GM23338 (cell line): ENCODE measurements around the gene CHD1. TPM values are rescaled to one million over a fixed set of nuclear protein-coding genes. Genes with fewer than 3 reads are reported as not detected.

ENCODE experiments used
- ATAC-seq: fragments of 200-7000 bp; cut with Tn5 transposase; 3 replicates; pipeline ENCODE4 v1.9.1; 2020
- DNase-seq: peaks from one replicate; pipeline ENCODE4 v3.0.0-alpha.2; 2015; ENCODE audit warnings: low spot score
- H2AFZ ChIP-seq: fragments of 200-600 bp; sonication (generic); 2 replicates; pipeline ENCODE4 v1.8.0; 2016; ENCODE audit warnings: antibody characterized with exemption, mild to moderate bottlenecking, moderate library complexity
- H3F3A ChIP-seq: fragments of 200-600 bp; sonication (generic); replicated peaks from 2 replicates; pipeline ENCODE4 v1.8.0; 2017; ENCODE audit warnings: antibody characterized with exemption, mixed run types, low read depth
- H3K27ac ChIP-seq: fragments of 200-600 bp; sonication (generic); 2 replicates; pipeline ENCODE4 v1.6.1; 2016; ENCODE audit warnings: low read depth
- H3K27me3 ChIP-seq: fragments of 200-600 bp; sonication (generic); 2 replicates; pipeline ENCODE4 v1.8.0; 2016; ENCODE audit warnings: mild to moderate bottlenecking, mixed run types, moderate library complexity; ENCODE audit not compliant: insufficient read depth
- H3K36me3 ChIP-seq: fragments of 200-600 bp; sonication (generic); 2 replicates; pipeline ENCODE4 v1.8.0; 2016; ENCODE audit warnings: mild to moderate bottlenecking; ENCODE audit not compliant: insufficient read depth
- H3K4me1 ChIP-seq: fragments of 200-600 bp; sonication (generic); 2 replicates; pipeline ENCODE4 v1.8.0; 2016; ENCODE audit warnings: mild to moderate bottlenecking, moderate library complexity; ENCODE audit not compliant: insufficient read depth
- H3K4me2 ChIP-seq: fragments of 200-600 bp; sonication (generic); 2 replicates; pipeline ENCODE4 v1.7.1; 2017; ENCODE audit warnings: mixed run types
- H3K4me3 ChIP-seq: fragments of 200-600 bp; sonication (generic); 2 replicates; pipeline ENCODE4 v1.6.1; 2016; ENCODE audit warnings: mixed run types
- H3K79me2 ChIP-seq: fragments of 200-600 bp; sonication (generic); replicated peaks from 2 replicates; pipeline ENCODE4 v1.8.0; 2017; ENCODE audit warnings: mild to moderate bottlenecking; ENCODE audit not compliant: insufficient read depth
- H3K9me2 ChIP-seq: fragments of 200-600 bp; sonication (generic); 2 replicates; pipeline ENCODE4 v1.8.0; 2017; ENCODE audit not compliant: insufficient read depth
- H4K20me1 ChIP-seq: fragments of 200-600 bp; sonication (generic); replicated peaks from 2 replicates; pipeline ENCODE4 v1.8.0; 2017; ENCODE audit warnings: mild to moderate bottlenecking; ENCODE audit not compliant: insufficient read depth
- H3K27ac Mint-ChIP-seq: 2 replicates; pipeline ENCODE4 v1.8.0; 2020; ENCODE audit warnings: inconsistent platforms, mild to moderate bottlenecking, moderate library complexity, mixed read lengths
- H3K27me3 Mint-ChIP-seq: 3 replicates; pipeline ENCODE4 v1.8.0; 2022; ENCODE audit warnings: low read depth, mild to moderate bottlenecking, moderate library complexity, mixed read lengths, inconsistent platforms; ENCODE audit not compliant: insufficient read depth, poor library complexity
- H3K36me3 Mint-ChIP-seq: 3 replicates; pipeline ENCODE4 v1.8.0; 2021; ENCODE audit warnings: low read depth, mild to moderate bottlenecking, inconsistent platforms, moderate library complexity, mixed read lengths
- H3K4me1 Mint-ChIP-seq: 3 replicates; pipeline ENCODE4 v1.8.0; 2020; ENCODE audit warnings: mild to moderate bottlenecking, inconsistent platforms, mixed read lengths
- H3K4me3 Mint-ChIP-seq: 3 replicates; pipeline ENCODE4 v1.8.0; 2021; ENCODE audit warnings: moderate library complexity, mild to moderate bottlenecking, inconsistent platforms, mixed read lengths
- H3K9me3 Mint-ChIP-seq: 3 replicates; pipeline ENCODE4 v1.8.0; 2020; ENCODE audit warnings: moderate library complexity, mild to moderate bottlenecking, inconsistent platforms, mixed read lengths
- CREB1 ChIP-seq: fragments of 250-450 bp; sonication (Bioruptor Pico); IDR thresholded peaks from 2 replicates; pipeline ENCODE4 v1.5.0; 2020; ENCODE audit warnings: low read depth, mild to moderate bottlenecking, moderate library complexity
- EZH2phosphoT487 ChIP-seq: fragments of 200-600 bp; sonication (generic); IDR thresholded peaks from one replicate; pipeline ENCODE4 v1.8.1; 2018; ENCODE audit warnings: antibody characterized with exemption; ENCODE audit not compliant: unreplicated experiment
- JUNB ChIP-seq: IDR thresholded peaks from one replicate; pipeline ENCODE4 v1.6.1; 2016; ENCODE audit warnings: antibody characterized with exemption; ENCODE audit not compliant: unreplicated experiment
- NANOG ChIP-seq: IDR thresholded peaks from 2 replicates; pipeline ENCODE4 v1.6.1; 2016; ENCODE audit warnings: antibody characterized with exemption, borderline replicate concordance
- STAT1 ChIP-seq: IDR thresholded peaks from one replicate; pipeline ENCODE4 v1.6.1; 2016; ENCODE audit warnings: antibody characterized with exemption; ENCODE audit not compliant: unreplicated experiment
- ZNF114 ChIP-seq: fragments of 250-450 bp; sonication (Bioruptor Pico); IDR thresholded peaks from 2 replicates; pipeline ENCODE4 v1.5.0; 2020; ENCODE audit warnings: mild to moderate bottlenecking, moderate library complexity
- ZNF331 ChIP-seq: fragments of 250-450 bp; sonication (Bioruptor Pico); IDR thresholded peaks from 2 replicates; pipeline ENCODE4 v1.5.0; 2020; ENCODE audit warnings: low read depth, mild to moderate bottlenecking, moderate library complexity
- polyA plus RNA-seq: library from polyadenylated mRNA; unstranded; fragments of >200 nt; fragmentation: Nextera tagmentation; extraction: Ambion mirVana; gene quantifications from 2 replicates; pipeline ENCODE4 v1.2.1, GENCODE V29; 2016
- total RNA-seq: library from RNA; depleted of rRNA; stranded (reverse); fragments of >200 nt; shearing (Covaris generic); gene quantifications from 2 replicates; pipeline ENCODE4 v1.2.3, GENCODE V29; 2014
- TF ChIP-seq, protein P1 (sequence below): IDR thresholded peaks from 2 replicates; pipeline ENCODE4 v1.6.1; 2016; ENCODE audit warnings: antibody characterized with exemption
- TF ChIP-seq, protein P2 (sequence below), 2 experiments: fragments of 200-600 bp in 1 of 2; sonication (generic) in 1 of 2; conservative IDR thresholded peaks; 2 replicates each; pipeline versions ENCODE4 v1.5.1 to v1.6.1; 2016 to 2017; ENCODE audit warnings: antibody characterized with exemption in 2 of 2, low read depth in 2 of 2, mild to moderate bottlenecking in 2 of 2, moderate library complexity in 1 of 2
- TF ChIP-seq, protein P3 (sequence below): fragments of 250-450 bp; sonication (Bioruptor Pico); IDR thresholded peaks from 2 replicates; pipeline ENCODE4 v1.5.0; 2020; ENCODE audit warnings: mild to moderate bottlenecking, moderate library complexity

The CHD1 gene
- total and polyA plus RNA-seq, 2 experiments from 2014 or later = 36.4 to 75.6 TPM

DNA sequence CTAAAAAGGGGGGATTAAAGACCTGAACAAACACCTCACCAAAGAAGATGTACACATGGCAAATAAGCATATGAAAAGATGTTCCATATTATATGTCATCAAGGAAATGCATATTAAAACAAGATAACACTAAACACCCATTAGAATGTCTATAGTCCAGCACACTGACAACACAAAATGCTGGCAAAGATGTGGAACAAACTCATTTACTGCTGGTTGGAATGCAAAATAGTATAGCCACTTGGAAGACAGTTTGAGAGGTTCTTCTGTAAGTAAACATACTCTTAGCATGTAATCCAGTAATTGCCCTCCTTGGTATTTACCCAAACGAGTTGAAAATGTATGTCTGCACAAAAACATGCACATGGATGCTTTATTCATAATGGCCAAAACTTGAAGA lies 81.8 kb downstream of the CHD1 start:
- H3K4me2 ChIP-seq = no peak overlapping the region
- Mint-ChIP-seq H3K27ac (no peak overlapping the region; the same call in 1 of the 2 replicates), H3K4me1 (no peaks in the 10 kb centered on the region), H3K27me3 (peaks cover 4% of the 10 kb centered on the region), H3K9me3 (peaks cover 44% of the 10 kb centered on the region), H3K36me3 (peaks cover 36% of the 10 kb centered on the region), H3K4me3 (no peak overlapping the region)
- H2AFZ ChIP-seq = no peak overlapping the region
- DNase-seq (no peak), ATAC-seq (no peak)
- no peaks in the 10 kb centered on the region for H3K79me2 ChIP-seq
- H3K9me2 ChIP-seq = no peaks in the 10 kb centered on the region
- H3K27ac ChIP-seq = no peak overlapping the region
- TF ChIP-seq, protein P1, sequence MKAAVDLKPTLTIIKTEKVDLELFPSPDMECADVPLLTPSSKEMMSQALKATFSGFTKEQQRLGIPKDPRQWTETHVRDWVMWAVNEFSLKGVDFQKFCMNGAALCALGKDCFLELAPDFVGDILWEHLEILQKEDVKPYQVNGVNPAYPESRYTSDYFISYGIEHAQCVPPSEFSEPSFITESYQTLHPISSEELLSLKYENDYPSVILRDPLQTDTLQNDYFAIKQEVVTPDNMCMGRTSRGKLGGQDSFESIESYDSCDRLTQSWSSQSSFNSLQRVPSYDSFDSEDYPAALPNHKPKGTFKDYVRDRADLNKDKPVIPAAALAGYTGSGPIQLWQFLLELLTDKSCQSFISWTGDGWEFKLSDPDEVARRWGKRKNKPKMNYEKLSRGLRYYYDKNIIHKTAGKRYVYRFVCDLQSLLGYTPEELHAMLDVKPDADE = no peak
- TF ChIP-seq NANOG (no peak), EZH2phosphoT487 (no peak), ZNF331 (CRISPR knock-in tag) (no peak)
- H3K4me3 ChIP-seq = no peak overlapping the region
- peaks cover 27% of the 10 kb centered on the region for H3K36me3 ChIP-seq
- no peaks in the 10 kb centered on the region for H4K20me1 ChIP-seq
- H3F3A ChIP-seq = no peaks in the 10 kb centered on the region; the same call in 1 of the 2 replicates
- H3K27me3 ChIP-seq = no peaks in the 10 kb centered on the region
- no peaks in the 10 kb centered on the region for H3K4me1 ChIP-seq

DNA sequence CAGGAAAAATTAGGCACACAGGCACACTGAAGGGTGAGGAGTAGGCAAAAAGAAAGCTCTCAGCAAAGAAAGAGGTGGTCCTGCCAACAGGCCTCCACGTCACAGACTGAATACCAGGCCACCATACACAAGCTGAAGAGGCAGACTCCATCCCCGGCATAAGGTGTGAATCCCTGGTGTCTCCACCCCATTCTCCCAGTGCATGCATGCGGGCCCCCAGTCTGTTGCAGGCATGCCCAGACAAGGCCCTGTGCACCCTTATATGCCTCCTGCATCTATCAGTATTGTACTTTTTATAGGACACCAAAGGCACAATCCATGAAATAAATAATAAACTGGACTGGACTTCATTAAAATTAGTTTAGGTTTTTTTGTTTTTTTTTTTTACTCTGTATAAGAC lies 82.3 kb downstream of the CHD1 start:
- Histone ChIP-seq H3K4me3 (no peak overlapping the region), H3F3A (no peaks in the 10 kb centered on the region; the same call in 1 of the 2 replicates), H2AFZ (no peak overlapping the region), H3K4me2 (no peak overlapping the region), H3K4me1 (no peaks in the 10 kb centered on the region), H3K36me3 (peaks cover 27% of the 10 kb centered on the region), H4K20me1 (no peaks in the 10 kb centered on the region), H3K27me3 (no peaks in the 10 kb centered on the region), H3K9me2 (no peaks in the 10 kb centered on the region), H3K27ac (no peak overlapping the region), H3K79me2 (no peaks in the 10 kb centered on the region)
- Mint-ChIP-seq H3K4me1 (no peaks in the 10 kb centered on the region), H3K36me3 (peaks cover 36% of the 10 kb centered on the region), H3K27ac (no peak overlapping the region; the same call in 1 of the 2 replicates), H3K4me3 (no peak overlapping the region), H3K27me3 (peaks cover 4% of the 10 kb centered on the region), H3K9me3 (peaks cover 47% of the 10 kb centered on the region)
- no peak for ATAC-seq
- no peak for DNase-seq
- TF ChIP-seq EZH2phosphoT487 (no peak), JUNB (no peak), ZNF114 (CRISPR knock-in tag) (no peak), STAT1 (no peak), CREB1 (no peak), ZNF331 (CRISPR knock-in tag) (no peak)
- TF ChIP-seq, protein P2, sequence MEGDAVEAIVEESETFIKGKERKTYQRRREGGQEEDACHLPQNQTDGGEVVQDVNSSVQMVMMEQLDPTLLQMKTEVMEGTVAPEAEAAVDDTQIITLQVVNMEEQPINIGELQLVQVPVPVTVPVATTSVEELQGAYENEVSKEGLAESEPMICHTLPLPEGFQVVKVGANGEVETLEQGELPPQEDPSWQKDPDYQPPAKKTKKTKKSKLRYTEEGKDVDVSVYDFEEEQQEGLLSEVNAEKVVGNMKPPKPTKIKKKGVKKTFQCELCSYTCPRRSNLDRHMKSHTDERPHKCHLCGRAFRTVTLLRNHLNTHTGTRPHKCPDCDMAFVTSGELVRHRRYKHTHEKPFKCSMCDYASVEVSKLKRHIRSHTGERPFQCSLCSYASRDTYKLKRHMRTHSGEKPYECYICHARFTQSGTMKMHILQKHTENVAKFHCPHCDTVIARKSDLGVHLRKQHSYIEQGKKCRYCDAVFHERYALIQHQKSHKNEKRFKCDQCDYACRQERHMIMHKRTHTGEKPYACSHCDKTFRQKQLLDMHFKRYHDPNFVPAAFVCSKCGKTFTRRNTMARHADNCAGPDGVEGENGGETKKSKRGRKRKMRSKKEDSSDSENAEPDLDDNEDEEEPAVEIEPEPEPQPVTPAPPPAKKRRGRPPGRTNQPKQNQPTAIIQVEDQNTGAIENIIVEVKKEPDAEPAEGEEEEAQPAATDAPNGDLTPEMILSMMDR (conservative IDR thresholded peaks at IDR 0.05; ENCODE audit: low read depth in 2 of 2) = no peak
- TF ChIP-seq, protein P3, sequence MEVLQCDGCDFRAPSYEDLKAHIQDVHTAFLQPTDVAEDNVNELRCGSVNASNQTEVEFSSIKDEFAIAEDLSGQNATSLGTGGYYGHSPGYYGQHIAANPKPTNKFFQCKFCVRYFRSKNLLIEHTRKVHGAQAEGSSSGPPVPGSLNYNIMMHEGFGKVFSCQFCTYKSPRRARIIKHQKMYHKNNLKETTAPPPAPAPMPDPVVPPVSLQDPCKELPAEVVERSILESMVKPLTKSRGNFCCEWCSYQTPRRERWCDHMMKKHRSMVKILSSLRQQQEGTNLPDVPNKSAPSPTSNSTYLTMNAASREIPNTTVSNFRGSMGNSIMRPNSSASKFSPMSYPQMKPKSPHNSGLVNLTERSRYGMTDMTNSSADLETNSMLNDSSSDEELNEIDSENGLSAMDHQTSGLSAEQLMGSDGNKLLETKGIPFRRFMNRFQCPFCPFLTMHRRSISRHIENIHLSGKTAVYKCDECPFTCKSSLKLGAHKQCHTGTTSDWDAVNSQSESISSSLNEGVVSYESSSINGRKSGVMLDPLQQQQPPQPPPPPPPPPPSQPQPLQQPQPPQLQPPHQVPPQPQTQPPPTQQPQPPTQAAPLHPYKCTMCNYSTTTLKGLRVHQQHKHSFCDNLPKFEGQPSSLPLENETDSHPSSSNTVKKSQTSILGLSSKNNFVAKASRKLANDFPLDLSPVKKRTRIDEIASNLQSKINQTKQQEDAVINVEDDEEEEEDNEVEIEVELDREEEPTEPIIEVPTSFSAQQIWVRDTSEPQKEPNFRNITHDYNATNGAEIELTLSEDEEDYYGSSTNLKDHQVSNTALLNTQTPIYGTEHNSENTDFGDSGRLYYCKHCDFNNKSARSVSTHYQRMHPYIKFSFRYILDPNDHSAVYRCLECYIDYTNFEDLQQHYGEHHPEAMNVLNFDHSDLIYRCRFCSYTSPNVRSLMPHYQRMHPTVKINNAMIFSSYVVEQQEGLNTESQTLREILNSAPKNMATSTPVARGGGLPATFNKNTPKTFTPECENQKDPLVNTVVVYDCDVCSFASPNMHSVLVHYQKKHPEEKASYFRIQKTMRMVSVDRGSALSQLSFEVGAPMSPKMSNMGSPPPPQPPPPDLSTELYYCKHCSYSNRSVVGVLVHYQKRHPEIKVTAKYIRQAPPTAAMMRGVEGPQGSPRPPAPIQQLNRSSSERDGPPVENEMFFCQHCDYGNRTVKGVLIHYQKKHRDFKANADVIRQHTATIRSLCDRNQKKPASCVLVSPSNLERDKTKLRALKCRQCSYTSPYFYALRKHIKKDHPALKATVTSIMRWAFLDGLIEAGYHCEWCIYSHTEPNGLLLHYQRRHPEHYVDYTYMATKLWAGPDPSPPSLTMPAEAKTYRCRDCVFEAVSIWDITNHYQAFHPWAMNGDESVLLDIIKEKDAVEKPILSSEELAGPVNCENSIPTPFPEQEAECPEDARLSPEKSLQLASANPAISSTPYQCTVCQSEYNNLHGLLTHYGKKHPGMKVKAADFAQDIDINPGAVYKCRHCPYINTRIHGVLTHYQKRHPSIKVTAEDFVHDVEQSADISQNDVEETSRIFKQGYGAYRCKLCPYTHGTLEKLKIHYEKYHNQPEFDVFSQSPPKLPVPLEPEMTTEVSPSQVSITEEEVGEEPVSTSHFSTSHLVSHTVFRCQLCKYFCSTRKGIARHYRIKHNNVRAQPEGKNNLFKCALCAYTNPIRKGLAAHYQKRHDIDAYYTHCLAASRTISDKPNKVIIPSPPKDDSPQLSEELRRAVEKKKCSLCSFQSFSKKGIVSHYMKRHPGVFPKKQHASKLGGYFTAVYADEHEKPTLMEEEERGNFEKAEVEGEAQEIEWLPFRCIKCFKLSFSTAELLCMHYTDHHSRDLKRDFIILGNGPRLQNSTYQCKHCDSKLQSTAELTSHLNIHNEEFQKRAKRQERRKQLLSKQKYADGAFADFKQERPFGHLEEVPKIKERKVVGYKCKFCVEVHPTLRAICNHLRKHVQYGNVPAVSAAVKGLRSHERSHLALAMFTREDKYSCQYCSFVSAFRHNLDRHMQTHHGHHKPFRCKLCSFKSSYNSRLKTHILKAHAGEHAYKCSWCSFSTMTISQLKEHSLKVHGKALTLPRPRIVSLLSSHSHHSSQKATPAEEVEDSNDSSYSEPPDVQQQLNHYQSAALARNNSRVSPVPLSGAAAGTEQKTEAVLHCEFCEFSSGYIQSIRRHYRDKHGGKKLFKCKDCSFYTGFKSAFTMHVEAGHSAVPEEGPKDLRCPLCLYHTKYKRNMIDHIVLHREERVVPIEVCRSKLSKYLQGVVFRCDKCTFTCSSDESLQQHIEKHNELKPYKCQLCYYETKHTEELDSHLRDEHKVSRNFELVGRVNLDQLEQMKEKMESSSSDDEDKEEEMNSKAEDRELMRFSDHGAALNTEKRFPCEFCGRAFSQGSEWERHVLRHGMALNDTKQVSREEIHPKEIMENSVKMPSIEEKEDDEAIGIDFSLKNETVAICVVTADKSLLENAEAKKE = no peak
- TF ChIP-seq, protein P1 = no peak
